ENCODE data around the gene CKLF. TPM values are rescaled to one million over a fixed set of nuclear protein-coding genes. Genes with fewer than 3 reads are reported as not detected.

Gene CKLF
- total RNA-seq, 1 experiment from 2014 or later: 293 TPM

DNA sequence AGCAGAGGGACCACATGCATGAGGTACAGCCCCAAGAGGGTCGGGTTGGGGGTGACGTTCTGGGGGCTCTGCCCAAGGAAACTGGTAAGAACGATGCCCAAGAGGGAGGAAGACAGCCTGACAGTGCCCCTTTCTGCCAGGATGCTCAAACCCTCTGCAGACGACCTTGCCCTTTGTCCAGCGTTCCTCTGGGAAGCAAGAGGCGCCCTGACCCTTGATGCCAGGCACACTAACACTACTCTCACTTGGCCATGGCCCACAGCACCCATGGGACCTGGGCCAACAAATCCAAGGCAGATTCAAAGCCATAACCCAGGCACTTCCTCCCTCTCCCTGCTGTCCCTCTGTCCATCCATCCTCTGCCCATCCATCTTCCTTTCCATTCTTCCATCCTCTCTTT lies 22.9 kb upstream of the CKLF start:
- Mint-ChIP-seq H3K4me3 (ENCODE audit: low read depth, unreplicated experiment) (no peak overlapping the region), H3K27me3 (ENCODE audit: unreplicated experiment) (no peaks in the 10 kb centered on the region), H3K4me1 (ENCODE audit: low read depth, unreplicated experiment) (no peaks in the 10 kb centered on the region), H3K36me3 (ENCODE audit: insufficient read depth, unreplicated experiment) (peaks cover 25% of the 10 kb centered on the region), H3K9me3 (ENCODE audit: low read depth, unreplicated experiment) (no peaks in the 10 kb centered on the region), H3K27ac (ENCODE audit: unreplicated experiment) (no peak overlapping the region)
- intact Hi-C loops (cut with micrococcal nuclease; ENCODE audit: unreplicated experiment): no loop called here
- CTCF ChIA-PET: no interaction called here
- no peak for DNase-seq
- TF ChIP-seq, protein P1, sequence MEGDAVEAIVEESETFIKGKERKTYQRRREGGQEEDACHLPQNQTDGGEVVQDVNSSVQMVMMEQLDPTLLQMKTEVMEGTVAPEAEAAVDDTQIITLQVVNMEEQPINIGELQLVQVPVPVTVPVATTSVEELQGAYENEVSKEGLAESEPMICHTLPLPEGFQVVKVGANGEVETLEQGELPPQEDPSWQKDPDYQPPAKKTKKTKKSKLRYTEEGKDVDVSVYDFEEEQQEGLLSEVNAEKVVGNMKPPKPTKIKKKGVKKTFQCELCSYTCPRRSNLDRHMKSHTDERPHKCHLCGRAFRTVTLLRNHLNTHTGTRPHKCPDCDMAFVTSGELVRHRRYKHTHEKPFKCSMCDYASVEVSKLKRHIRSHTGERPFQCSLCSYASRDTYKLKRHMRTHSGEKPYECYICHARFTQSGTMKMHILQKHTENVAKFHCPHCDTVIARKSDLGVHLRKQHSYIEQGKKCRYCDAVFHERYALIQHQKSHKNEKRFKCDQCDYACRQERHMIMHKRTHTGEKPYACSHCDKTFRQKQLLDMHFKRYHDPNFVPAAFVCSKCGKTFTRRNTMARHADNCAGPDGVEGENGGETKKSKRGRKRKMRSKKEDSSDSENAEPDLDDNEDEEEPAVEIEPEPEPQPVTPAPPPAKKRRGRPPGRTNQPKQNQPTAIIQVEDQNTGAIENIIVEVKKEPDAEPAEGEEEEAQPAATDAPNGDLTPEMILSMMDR (IDR thresholded peaks at IDR 0.05; ENCODE audit: unreplicated experiment): no peak
- no TSS peak for BruUV-seq (replicated peaks)

DNA sequence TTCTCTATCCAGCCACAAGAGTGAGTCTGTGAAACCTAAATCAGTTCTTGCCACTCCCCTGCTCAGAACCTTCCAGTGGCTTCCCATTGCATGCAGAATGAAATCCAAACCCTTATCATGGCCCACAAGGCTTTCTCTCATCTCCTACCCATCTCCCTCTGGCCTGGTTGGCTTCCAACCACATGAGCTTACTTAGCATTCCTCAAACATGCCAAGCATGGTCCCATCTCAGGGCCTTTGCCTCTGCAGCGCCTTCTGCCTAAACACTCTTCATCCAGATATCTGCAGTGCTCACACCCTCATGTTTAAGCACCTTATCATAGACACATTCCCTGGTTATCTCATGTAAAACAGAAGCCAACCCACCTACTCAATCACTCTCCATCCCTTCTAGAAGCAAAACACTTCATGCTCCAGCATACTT lies 18.0 kb upstream of the CKLF start:
- Mint-ChIP-seq H3K27me3 (ENCODE audit: unreplicated experiment) (no peaks in the 10 kb centered on the region), H3K9me3 (ENCODE audit: low read depth, unreplicated experiment) (no peaks in the 10 kb centered on the region), H3K36me3 (ENCODE audit: insufficient read depth, unreplicated experiment) (peaks cover 41% of the 10 kb centered on the region), H3K4me3 (ENCODE audit: low read depth, unreplicated experiment) (no peak overlapping the region), H3K4me1 (ENCODE audit: low read depth, unreplicated experiment) (peaks cover 8% of the 10 kb centered on the region), H3K27ac (ENCODE audit: unreplicated experiment) (no peak overlapping the region)
- no peak for DNase-seq
- CTCF ChIA-PET: interaction anchor here (0.6 kb wide), 1 partner anchor 55 kb away, joined by 5 read pairs; no protein-coding TSS in a partner anchor
- TF ChIP-seq, protein P1 (IDR thresholded peaks at IDR 0.05; ENCODE audit: unreplicated experiment): no peak
- intact Hi-C loops (cut with micrococcal nuclease; ENCODE audit: unreplicated experiment): no loop called here
- BruUV-seq (replicated peaks): no TSS peak

DNA sequence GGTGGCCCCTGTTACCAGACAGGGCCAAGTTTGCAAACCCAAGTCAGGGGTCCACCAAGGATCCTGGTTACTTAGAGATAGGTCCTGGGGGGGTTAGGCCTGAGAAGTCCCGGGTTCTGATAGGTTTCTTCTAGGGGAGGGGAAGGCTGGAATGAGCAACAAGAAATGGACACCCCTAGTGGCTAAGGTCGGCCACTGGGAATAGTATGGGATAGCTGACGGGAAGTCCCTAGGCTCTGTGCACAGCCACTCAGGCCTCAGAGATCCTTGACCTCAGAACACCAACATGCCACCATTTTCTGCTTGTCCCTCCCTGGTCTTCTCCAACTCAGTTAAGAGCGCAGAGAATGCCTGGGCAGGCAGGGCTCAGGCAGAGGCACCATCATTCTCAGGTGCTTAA lies 15.9 kb upstream of the CKLF start:
- Mint-ChIP-seq H3K4me3 (ENCODE audit: low read depth, unreplicated experiment) (no peak overlapping the region), H3K9me3 (ENCODE audit: low read depth, unreplicated experiment) (no peaks in the 10 kb centered on the region), H3K27ac (ENCODE audit: unreplicated experiment) (no peak overlapping the region), H3K27me3 (ENCODE audit: unreplicated experiment) (no peaks in the 10 kb centered on the region), H3K36me3 (ENCODE audit: insufficient read depth, unreplicated experiment) (peaks cover 51% of the 10 kb centered on the region), H3K4me1 (ENCODE audit: low read depth, unreplicated experiment) (peaks cover 8% of the 10 kb centered on the region)
- CTCF ChIA-PET: interaction anchor here (0.8 kb wide), 1 partner anchor 1012 kb away, joined by 4 read pairs; no protein-coding TSS in a partner anchor
- BruUV-seq (replicated peaks): no TSS peak
- TF ChIP-seq, protein P1 (IDR thresholded peaks at IDR 0.05; ENCODE audit: unreplicated experiment): no peak
- intact Hi-C loops (cut with micrococcal nuclease; ENCODE audit: unreplicated experiment): no loop called here
- DNase-seq: no peak

DNA sequence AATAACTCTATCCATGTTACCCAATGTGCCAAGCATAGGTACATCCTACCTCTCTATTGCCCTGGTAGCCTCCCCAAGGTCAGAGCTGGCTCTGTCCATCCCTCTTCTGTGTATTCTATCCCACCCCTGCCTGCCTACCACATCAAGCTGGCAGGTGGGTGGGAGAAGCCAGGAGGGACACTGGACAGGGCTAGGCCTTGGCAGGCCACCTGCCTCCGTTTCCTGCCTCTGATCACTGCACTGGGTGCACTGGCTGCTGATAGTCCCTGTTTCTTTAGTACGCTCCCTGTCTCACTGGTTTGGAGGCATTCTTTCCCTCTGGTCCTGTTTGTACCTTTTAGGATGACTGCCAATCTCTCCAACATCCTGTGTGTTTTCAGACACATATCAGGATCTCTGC lies 15.1 kb upstream of the CKLF start:
- TF ChIP-seq, protein P1 (IDR thresholded peaks at IDR 0.05; ENCODE audit: unreplicated experiment): no peak

More for the DNA sequence above, 15.1 kb upstream of the CKLF start:
- peaks cover 58% of the 10 kb centered on the region for H3K36me3 Mint-ChIP-seq (ENCODE audit: insufficient read depth, unreplicated experiment)
- intact Hi-C loops (cut with micrococcal nuclease; ENCODE audit: unreplicated experiment): no loop called here
- CTCF ChIA-PET: no interaction called here
- no peaks in the 10 kb centered on the region for H3K27me3 Mint-ChIP-seq (ENCODE audit: unreplicated experiment)
- H3K27ac Mint-ChIP-seq (ENCODE audit: unreplicated experiment): no peak overlapping the region
- no TSS peak for BruUV-seq (replicated peaks)
- DNase-seq: no peak
- no peaks in the 10 kb centered on the region for H3K9me3 Mint-ChIP-seq (ENCODE audit: low read depth, unreplicated experiment)
- H3K4me1 Mint-ChIP-seq (ENCODE audit: low read depth, unreplicated experiment): peaks cover 8% of the 10 kb centered on the region
- no peak overlapping the region for H3K4me3 Mint-ChIP-seq (ENCODE audit: low read depth, unreplicated experiment)

All from Calu3 (cell line).